NB4 (cell line): Measurements from ENCODE around the gene DLGAP3.

Source experiments
- DNase-seq: peaks from one replicate; pipeline ENCODE4 v3.0.0; 2010; ENCODE audit warnings: low read depth
- H3K4me3 ChIP-seq: one replicate; pipeline ENCODE4 v1.5.1; 2011; ENCODE audit warnings: mild to moderate bottlenecking, low read depth, low read length, moderate library complexity
- CTCF ChIP-seq: IDR thresholded peaks from one replicate; pipeline ENCODE4 v1.5.1; 2012; ENCODE audit warnings: low read depth, low read length
- MAX ChIP-seq: IDR thresholded peaks from 2 replicates; pipeline ENCODE4 v1.6.1; 2011; ENCODE audit warnings: low read depth, low read length
- MYC ChIP-seq: IDR thresholded peaks from 2 replicates; pipeline ENCODE4 v1.6.1; 2011; ENCODE audit warnings: low read depth, low read length
- POLR2A ChIP-seq: IDR thresholded peaks from 2 replicates; pipeline ENCODE4 v1.6.1; 2011; ENCODE audit warnings: mild to moderate bottlenecking; ENCODE audit not compliant: insufficient read length; ENCODE audit errors: extremely low read depth

DLGAP3 gene

DNA sequence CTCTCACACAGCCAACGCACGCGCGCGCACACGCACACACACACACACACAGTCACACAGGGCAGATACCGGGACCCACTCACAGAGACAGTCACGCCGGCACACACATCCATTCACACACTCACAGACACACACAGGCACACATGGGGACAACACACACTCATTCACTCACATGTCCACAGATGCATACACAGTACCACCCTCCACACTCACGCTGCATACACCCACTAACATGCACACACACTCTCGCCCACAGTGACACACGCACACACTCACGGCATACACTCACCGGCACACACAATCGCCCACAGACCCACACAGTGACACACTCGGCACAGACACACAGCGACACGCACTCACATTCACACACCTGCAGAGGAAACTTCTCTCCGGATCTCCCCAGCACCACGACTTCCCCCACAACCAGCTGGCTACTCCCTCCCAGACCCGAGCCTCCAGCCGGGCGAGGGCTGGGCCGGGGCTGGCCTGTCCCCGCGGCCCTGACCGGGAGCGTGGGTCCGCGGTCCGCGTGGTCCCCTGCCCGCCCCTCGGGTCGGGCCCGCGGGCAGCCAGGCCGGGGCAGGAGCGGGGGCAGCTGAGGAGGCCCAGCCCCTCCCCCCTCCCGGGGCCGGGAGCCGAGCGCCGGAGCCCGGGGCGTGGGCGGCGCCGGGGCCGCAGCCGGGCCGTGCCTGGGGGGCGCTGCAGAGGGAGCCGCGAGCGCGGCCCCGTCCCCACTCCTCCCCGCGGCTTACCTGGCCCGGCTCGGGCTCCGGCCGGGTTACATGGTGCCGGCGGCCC is 552 bp downstream of the DLGAP3 start:
- no peak for DNase-seq
- H3K4me3 ChIP-seq, result no peak overlapping the region
- TF ChIP-seq MYC (no peak), CTCF (no peak), MAX (no peak), POLR2A (no peak)

- TF ChIP-seq MYC (no peak), MAX (no peak), POLR2A (no peak), CTCF (no peak)
- no peak overlapping the region for H3K4me3 ChIP-seq
- DNase-seq, result no peak
Observed at GRCh38 chr1:34928066-34928696, 1.3 kb downstream of the DLGAP3 start.

DNA sequence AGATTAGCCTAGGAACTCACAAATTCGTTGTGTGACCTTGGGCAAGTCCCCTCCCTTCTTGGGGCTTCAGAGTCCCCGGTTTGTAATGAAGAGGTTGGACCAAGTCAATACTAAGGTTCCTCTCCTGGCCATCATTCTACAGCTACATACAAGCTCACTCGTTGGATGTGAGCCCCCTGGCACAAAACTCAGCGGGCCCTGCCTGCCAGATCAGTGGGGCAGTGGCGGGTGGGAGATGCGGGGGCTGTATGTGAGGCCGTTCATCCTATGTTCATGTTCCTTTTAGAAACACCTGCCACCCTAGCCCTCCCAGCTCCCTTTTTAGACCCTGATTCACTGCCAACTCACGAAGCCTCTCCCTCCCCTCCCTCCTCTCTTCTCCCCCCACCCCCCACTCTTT is 2.1 kb downstream of the DLGAP3 start:
- no peak overlapping the region for H3K4me3 ChIP-seq
- no peak for DNase-seq
- no peak for TF ChIP-seq MYC
- no peak for TF ChIP-seq MAX
- TF ChIP-seq CTCF, result no peak
- no peak for TF ChIP-seq POLR2A

- no peak for TF ChIP-seq POLR2A
- TF ChIP-seq MAX, result no peak
- TF ChIP-seq CTCF, result no peak
- no peak for TF ChIP-seq MYC
- no peak for DNase-seq
Observed at GRCh38 chr1:34926894-34927293, 2.6 kb downstream of the DLGAP3 start.

DNA sequence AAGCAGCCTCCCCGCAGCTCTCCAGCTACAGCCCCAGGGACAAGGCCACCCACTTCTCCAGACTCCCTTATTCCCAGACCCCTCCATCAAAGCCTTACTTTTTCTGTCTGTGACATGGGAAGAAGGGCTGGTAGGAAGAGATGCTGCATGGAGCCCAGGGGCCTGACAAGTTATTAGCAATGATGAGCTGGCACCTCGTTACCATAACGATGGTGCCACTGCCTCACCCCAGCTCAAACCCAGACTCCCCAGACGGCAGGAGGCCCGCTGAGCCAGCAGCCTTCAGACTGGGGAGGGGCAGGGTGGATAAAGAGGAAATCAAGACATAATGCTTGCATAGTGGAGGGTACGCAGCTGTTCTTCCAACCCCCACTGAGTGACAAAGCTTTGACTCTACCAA is 3.3 kb downstream of the DLGAP3 start:
- no peak for DNase-seq
- no peak overlapping the region for H3K4me3 ChIP-seq
- no peak for TF ChIP-seq MYC

More at GRCh38 chr1:34926894-34927293, 2.6 kb downstream of the DLGAP3 start:
- H3K4me3 ChIP-seq, result no peak overlapping the region

DNA sequence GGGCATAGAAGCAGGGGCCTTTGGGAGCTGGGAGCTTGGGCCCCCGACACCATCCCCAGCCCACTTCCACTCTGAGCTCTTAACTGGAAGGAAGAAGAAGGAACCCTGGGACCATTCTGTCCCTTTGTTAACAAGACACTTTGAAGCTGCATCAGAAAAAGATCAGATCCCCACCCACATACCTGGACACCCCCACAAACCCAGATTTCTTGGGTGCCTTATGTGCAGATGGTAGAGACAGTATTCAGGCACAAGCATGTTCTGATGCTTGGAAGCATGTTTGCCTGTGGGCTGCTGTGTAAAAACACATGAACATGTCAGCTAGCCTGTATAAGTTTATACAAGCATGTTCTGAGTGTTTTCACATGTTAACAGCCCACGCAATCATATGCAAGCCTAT is 3.7 kb downstream of the DLGAP3 start:
- no peak for TF ChIP-seq MAX
- no peak for TF ChIP-seq POLR2A
- no peak for TF ChIP-seq MYC
- no peak overlapping the region for H3K4me3 ChIP-seq
- no peak for DNase-seq
